ENCODE measurements around the gene LPCAT1.

DNA sequence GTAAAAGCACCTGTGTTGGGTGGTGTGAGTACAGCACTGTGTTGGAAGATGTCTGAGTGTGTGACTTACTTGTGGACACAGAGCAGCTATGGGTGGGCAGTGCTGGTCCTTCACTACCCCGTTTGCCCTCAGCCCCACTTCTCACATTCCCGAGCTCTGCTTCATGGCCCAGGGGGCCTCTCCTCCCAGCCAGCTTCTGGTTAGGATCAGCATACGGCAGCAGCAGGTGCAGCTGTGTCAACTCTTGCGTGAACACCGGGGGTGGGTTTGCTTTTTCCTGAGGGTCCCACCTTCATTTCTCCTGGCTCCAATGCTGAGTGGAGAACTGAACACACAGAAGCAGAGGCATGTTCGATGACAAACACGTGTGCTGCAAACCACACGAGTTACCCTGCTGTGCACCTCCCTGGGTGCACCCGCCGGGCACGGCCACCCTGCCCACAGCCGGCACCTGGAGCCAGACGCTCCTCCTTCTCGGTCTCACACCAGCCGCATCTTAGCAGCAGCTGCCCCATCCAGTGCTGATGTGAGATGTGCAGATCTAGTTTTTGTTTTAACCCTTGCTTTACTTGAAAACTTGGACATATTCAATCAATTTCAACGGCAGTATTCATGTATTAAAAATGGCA is 63.6 kb downstream of the LPCAT1 start:
- TF ChIP-seq ZNF331 (CRISPR knock-in tag; IDR thresholded peaks at IDR 0.05; ENCODE audit: low read depth) (no peak), JUNB (IDR thresholded peaks at IDR 0.05; ENCODE audit: unreplicated experiment) (no peak), EZH2 (IDR thresholded peaks at IDR 0.05; ENCODE audit: low read depth, unreplicated experiment) (no peak), POLR2AphosphoS5 (IDR thresholded peaks at IDR 0.05; ENCODE audit: low read depth) (no peak), REST (IDR thresholded peaks at IDR 0.05; ENCODE audit: unreplicated experiment) (no peak), CREB1 (CRISPR knock-in tag; IDR thresholded peaks at IDR 0.05; ENCODE audit: low read depth) (no peak), EZH2phosphoT487 (IDR thresholded peaks at IDR 0.05; ENCODE audit: unreplicated experiment) (no peak)
- TF ChIP-seq, protein P1, sequence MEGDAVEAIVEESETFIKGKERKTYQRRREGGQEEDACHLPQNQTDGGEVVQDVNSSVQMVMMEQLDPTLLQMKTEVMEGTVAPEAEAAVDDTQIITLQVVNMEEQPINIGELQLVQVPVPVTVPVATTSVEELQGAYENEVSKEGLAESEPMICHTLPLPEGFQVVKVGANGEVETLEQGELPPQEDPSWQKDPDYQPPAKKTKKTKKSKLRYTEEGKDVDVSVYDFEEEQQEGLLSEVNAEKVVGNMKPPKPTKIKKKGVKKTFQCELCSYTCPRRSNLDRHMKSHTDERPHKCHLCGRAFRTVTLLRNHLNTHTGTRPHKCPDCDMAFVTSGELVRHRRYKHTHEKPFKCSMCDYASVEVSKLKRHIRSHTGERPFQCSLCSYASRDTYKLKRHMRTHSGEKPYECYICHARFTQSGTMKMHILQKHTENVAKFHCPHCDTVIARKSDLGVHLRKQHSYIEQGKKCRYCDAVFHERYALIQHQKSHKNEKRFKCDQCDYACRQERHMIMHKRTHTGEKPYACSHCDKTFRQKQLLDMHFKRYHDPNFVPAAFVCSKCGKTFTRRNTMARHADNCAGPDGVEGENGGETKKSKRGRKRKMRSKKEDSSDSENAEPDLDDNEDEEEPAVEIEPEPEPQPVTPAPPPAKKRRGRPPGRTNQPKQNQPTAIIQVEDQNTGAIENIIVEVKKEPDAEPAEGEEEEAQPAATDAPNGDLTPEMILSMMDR (conservative IDR thresholded peaks at IDR 0.05; ENCODE audit: low read depth in 2 of 2): no peak

All from GM23338 (cell line).